ENCODE results near the gene FGFR3.

Gene FGFR3

DNA sequence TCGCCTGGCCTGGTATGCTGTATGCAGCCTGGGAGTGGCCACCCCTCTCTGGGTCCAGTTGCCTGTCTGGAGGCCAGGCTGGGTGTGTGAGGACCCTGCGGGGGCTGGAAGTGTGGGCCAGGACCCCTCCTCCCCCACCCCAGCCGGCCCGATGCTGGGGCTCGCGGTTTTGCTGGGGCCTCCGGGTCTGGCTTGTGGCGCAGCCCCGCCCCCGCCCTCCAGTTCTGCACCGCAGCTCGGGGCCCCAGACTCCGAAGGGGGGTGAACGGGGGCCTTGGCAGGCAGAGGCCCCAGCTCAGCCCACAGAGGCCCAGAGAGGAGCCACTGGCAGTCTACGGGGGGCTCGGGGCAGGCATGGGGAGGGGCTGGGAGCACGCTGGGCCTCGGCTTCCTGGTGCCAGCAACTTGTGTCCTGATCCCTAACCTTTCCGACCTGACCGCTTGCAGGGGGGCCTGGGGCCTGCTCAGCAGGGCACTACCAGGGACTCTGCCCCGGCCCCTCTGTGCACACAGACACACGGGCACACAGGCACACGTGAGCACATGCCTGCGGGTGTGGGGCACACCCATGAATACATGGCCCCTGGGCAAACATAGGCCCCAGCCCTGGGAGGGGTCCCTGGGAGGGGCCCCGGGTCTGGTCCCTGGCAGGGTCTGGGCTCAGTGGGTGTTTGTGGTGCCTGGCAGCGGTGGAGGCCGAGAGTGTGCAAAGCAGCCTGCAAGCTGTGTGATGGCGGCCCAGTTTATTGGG, 21.4 kb upstream of the FGFR3 start:
- H3K36me3 ChIP-seq (ENCODE audit: insufficient read depth, low read length) = no peaks in the 10 kb centered on the region
- H3K27ac ChIP-seq (ENCODE audit: low read depth, low read length, poor library complexity, severe bottlenecking) = no peak overlapping the region
- peaks cover 4% of the 10 kb centered on the region for H3K4me1 ChIP-seq (ENCODE audit: insufficient read depth, low read length, severe bottlenecking)

DNA sequence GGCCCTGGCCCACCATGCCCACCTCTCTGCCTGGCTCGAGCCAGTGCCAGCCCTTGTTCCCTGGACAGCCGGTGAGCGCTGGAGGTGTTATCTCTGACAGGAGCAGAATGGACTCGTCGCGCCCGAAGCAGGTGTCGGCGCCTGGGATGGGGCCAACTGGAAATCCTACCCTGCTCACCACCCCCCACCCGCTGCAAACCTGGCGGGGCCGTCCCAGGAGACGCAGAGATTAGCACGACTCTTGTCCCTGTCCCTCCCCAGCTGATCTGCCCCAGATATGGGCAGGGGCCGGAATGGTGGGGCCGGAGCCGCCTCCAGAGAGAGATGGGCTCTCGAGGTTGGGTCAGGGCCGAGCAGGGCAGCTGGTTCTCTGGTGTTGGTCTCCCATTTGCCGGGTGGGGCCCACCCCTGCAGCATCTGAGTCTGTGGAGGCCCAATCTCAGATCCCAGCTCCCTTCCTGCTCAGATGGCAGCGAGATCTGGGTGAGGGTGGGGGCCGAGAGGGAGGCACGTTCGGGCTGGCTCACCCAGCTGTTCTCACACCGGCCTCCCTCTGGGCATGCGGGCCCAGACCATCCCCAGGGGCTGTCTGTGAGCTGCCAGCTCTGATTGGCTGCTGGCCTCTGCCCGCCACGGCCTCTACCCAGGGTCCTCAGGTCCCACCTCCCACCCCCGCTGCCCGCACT, 20.1 kb upstream of the FGFR3 start:
- H3F3A ChIP-seq (ENCODE audit: insufficient read depth, low read length) = no peaks in the 10 kb centered on the region
- no peak overlapping the region for H3K4me3 ChIP-seq (ENCODE audit: low read depth, low read length, poor library complexity, severe bottlenecking)
- TF ChIP-seq, protein P1, sequence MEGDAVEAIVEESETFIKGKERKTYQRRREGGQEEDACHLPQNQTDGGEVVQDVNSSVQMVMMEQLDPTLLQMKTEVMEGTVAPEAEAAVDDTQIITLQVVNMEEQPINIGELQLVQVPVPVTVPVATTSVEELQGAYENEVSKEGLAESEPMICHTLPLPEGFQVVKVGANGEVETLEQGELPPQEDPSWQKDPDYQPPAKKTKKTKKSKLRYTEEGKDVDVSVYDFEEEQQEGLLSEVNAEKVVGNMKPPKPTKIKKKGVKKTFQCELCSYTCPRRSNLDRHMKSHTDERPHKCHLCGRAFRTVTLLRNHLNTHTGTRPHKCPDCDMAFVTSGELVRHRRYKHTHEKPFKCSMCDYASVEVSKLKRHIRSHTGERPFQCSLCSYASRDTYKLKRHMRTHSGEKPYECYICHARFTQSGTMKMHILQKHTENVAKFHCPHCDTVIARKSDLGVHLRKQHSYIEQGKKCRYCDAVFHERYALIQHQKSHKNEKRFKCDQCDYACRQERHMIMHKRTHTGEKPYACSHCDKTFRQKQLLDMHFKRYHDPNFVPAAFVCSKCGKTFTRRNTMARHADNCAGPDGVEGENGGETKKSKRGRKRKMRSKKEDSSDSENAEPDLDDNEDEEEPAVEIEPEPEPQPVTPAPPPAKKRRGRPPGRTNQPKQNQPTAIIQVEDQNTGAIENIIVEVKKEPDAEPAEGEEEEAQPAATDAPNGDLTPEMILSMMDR (IDR thresholded peaks at IDR 0.05; ENCODE audit: low read length) = no peak
- TF ChIP-seq EZH2 (IDR thresholded peaks at IDR 0.05; ENCODE audit: borderline replicate concordance, low read length) = no peak

More for the DNA sequence above, 21.4 kb upstream of the FGFR3 start:
- H3K9me3 ChIP-seq (ENCODE audit: low read length) = no peaks in the 10 kb centered on the region
- no peaks in the 10 kb centered on the region for H3K9me2 ChIP-seq (ENCODE audit: low read depth, low read length)
- H3K27me3 ChIP-seq (ENCODE audit: insufficient read depth, low read length) = no peaks in the 10 kb centered on the region
- no peak overlapping the region for H2AFZ ChIP-seq (ENCODE audit: low read length)
- H3K4me3 ChIP-seq (ENCODE audit: low read depth, low read length, poor library complexity, severe bottlenecking) = no peak overlapping the region
- H3K9ac ChIP-seq (ENCODE audit: low read length) = no peak overlapping the region
- H3K4me2 ChIP-seq (ENCODE audit: low read length) = no peak overlapping the region
- no peaks in the 10 kb centered on the region for H3F3A ChIP-seq (ENCODE audit: insufficient read depth, low read length)
- TF ChIP-seq, protein P1 (IDR thresholded peaks at IDR 0.05; ENCODE audit: low read length) = no peak
- TF ChIP-seq EZH2 (IDR thresholded peaks at IDR 0.05; ENCODE audit: borderline replicate concordance, low read length) = no peak
- no peaks in the 10 kb centered on the region for H3K79me2 ChIP-seq (ENCODE audit: insufficient read depth, low read length)
- H4K20me1 ChIP-seq (ENCODE audit: insufficient read depth, low read length) = no peaks in the 10 kb centered on the region

DNA sequence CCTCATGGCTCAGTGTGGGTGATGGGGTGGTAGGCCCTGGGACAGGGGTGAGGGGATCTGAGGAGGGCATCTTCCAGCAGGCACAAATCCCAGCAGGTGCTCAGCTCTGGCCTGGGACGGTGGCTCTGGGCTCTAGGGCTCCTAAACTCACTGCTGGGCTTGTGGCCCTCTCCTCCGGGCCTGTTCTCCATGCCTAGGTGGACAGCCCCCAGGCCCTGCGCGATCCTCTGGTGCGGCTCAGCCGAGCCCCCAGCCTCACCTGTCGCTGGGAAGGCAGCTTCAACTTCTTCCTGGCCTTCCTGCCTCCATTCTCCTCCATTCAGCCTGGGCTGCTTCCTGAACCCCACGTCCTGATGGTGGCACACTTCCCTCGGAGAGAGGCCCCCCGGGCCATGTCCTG, 19.3 kb upstream of the FGFR3 start:
- no peaks in the 10 kb centered on the region for H3F3A ChIP-seq (ENCODE audit: insufficient read depth, low read length)
- TF ChIP-seq EZH2 (IDR thresholded peaks at IDR 0.05; ENCODE audit: borderline replicate concordance, low read length) = no peak
- TF ChIP-seq, protein P1 (IDR thresholded peaks at IDR 0.05; ENCODE audit: low read length) = no peak
- no peaks in the 10 kb centered on the region for H3K4me1 ChIP-seq (ENCODE audit: insufficient read depth, low read length, severe bottlenecking)
- no peaks in the 10 kb centered on the region for H3K9me2 ChIP-seq (ENCODE audit: low read depth, low read length)
- H3K4me3 ChIP-seq (ENCODE audit: low read depth, low read length, poor library complexity, severe bottlenecking) = no peak overlapping the region
- H3K79me2 ChIP-seq (ENCODE audit: insufficient read depth, low read length) = no peaks in the 10 kb centered on the region
- no peaks in the 10 kb centered on the region for H3K36me3 ChIP-seq (ENCODE audit: insufficient read depth, low read length)
- no peak overlapping the region for H3K27ac ChIP-seq (ENCODE audit: low read depth, low read length, poor library complexity, severe bottlenecking)
- H3K4me2 ChIP-seq (ENCODE audit: low read length) = no peak overlapping the region
- H3K27me3 ChIP-seq (ENCODE audit: insufficient read depth, low read length) = 0 out of 2 replicates have a peak, but pooled peaks cover 3% of the 10 kb centered on the region
- H4K20me1 ChIP-seq (ENCODE audit: insufficient read depth, low read length) = no peaks in the 10 kb centered on the region
- no peaks in the 10 kb centered on the region for H3K9me3 ChIP-seq (ENCODE audit: low read length)
- no peak overlapping the region for H2AFZ ChIP-seq (ENCODE audit: low read length)
- H3K9ac ChIP-seq (ENCODE audit: low read length) = no peak overlapping the region

More for the DNA sequence above, 20.1 kb upstream of the FGFR3 start:
- no peaks in the 10 kb centered on the region for H3K79me2 ChIP-seq (ENCODE audit: insufficient read depth, low read length)
- H3K4me1 ChIP-seq (ENCODE audit: insufficient read depth, low read length, severe bottlenecking) = peaks cover 4% of the 10 kb centered on the region
- no peak overlapping the region for H2AFZ ChIP-seq (ENCODE audit: low read length)
- H3K9me3 ChIP-seq (ENCODE audit: low read length) = no peaks in the 10 kb centered on the region
- no peak overlapping the region for H3K9ac ChIP-seq (ENCODE audit: low read length)
- H3K27ac ChIP-seq (ENCODE audit: low read depth, low read length, poor library complexity, severe bottlenecking) = no peak overlapping the region
- H4K20me1 ChIP-seq (ENCODE audit: insufficient read depth, low read length) = no peaks in the 10 kb centered on the region
- no peak overlapping the region for H3K4me2 ChIP-seq (ENCODE audit: low read length)
- H3K36me3 ChIP-seq (ENCODE audit: insufficient read depth, low read length) = no peaks in the 10 kb centered on the region
- no peaks in the 10 kb centered on the region for H3K9me2 ChIP-seq (ENCODE audit: low read depth, low read length)
- 0 out of 2 replicates have a peak, but pooled peaks cover 3% of the 10 kb centered on the region for H3K27me3 ChIP-seq (ENCODE audit: insufficient read depth, low read length)
